NCI-H82 treated with DMSO at 0.1 percent for 48 hours (cell line): ENCODE data around the gene RNF217.
"Not testable (repeated sequence)": the region's sequence is repeated elsewhere in the genome, so short reads cannot be mapped to it uniquely, and the experiment has no call there.

Experiments used
- DNase-seq: peaks from one replicate; lab custom pipeline; 2025; ENCODE audit not compliant: unreplicated experiment; lab: John Stamatoyannopoulos, UW

Gene RNF217

DNA sequence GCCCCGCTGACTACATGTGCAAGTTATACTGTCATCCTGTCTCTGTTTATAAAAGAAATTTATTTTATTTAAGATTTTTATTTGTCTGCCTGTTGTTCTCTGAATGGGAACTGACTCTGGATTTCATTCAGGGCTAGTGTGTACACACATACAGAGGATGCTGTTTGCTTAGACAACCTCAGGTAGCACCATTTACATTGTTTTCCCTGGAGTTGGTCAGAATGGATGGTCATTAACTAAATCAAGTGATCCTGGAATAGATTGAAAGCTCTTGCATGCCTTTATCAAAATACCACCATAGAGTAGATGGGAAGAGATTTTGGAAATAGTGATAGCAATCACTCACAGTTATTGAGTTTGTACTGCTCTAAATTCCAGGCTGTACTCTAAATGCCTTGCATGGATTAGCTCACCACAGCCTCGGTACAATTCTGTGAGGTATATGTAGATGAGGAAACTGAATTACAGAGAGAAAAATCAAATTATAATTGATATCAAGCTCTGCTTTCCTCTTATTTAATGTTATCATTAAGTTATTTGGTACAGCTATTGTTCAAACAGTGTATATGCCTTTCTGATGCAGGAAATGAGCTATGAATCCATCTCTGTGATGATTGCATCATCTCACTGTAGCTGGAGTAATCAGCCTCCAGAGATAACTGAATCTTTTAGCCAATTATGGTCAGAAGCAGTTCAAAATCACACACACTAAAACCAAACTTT, 51.9 kb downstream of the RNF217 start:
- no peak for DNase-seq

DNA sequence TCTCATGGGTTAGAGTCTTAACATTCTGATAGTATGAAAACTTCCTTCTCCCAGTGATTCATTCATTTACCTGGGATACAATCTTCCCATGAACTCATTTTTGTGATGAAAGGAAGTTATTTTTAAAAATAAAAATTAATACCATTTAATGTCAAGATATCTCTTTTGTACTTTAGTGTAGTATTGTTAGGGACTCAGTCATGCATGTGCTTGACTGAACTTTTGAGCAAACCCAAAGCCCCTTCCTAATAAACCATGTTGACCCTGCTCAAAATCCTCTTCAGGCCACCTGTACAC, 52.4 kb downstream of the RNF217 start:
- DNase-seq = no peak

DNA sequence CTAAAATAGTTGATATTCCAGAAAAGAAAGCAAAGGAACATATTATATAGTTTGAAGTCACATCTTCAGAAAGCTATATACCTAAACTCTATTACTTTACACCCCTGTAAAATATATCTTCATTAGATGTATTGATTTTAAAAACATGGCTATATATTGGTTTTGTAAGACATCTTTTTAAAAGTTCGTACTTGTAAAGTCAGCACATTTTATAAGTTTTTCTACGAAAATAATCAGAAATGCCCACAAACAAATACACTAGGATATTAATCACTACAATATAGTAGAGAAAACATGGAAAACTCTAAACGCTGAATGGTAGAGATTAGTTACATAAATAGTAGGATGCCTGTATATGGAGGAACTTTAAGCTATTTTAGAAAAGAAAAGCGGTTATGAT, 52.9 kb downstream of the RNF217 start:
- DNase-seq = no peak

DNA sequence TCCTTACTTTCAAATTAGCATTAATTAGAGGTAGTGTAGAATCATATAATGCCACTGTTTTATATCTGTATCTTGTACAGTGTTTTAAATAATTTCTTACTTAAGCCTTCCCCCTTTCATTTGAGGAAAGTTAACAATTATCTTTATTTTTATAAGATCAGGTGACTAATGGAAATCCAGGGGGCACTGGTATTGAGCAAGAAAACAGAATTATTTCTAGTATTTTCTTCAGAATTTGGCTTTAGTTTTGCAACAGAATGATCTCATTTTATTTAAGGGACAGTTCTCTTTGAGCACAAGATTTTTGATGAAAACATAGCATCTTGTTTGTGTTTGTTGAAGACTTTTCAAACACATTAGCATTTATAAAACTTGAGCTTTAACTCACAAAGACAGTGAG, 55.9 kb downstream of the RNF217 start:
- no peak for DNase-seq

DNA sequence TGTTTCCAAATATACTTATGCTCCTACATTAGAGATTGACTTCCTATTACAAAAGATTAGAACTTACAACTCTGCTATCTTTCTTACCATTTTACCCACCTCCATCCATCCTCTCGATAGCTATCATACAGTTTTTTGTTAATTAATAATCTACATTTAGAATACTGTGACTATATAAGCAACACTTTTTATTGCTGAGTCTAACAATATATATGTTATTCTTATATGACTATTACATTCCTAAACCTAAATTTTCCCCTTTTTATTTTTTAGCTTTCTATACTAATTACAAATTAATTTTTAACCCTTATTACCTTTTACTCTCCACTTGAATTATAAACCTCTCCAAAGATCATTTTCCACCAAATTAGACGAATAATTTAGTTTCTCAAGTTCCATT, 57.0 kb downstream of the RNF217 start:
- no peak for DNase-seq

DNA sequence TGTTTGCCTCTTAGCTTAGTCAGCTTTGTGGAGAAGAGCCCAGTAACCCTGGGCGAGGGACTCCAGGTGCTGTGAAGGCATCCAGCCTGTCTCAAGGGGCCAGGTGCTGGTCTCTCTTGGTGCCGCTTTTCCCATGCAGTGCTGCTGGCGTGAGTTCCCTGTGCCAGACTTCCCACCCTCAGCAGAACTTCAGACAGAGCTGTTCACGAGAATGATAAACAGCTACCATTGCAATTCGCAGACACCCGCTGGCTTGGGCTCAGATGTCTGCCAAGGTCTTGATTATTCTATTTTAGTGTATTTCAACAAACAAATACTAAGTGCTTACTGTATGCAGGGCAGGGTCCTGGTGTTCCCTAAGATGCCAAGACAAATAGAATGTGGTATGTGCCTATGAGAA, 57.7 kb downstream of the RNF217 start:
- no peak for DNase-seq

DNA sequence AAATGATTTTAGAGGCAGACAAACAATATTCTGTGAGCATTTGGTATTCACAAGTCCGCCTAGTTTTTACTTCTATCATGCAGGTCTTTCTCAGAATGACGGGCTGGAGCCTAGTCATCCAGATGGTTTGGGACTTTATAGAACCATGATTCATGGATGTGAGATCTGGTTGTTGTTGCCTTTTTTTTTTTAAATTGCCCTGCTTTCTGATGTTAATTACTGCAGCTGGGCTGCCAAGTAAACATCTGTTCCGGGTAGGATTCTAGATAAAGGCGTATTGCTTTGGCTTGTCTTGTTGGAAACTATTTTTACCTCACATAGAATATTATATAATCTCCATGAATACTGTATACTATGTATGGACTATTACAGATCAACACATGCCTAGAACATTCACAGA, 58.1 kb downstream of the RNF217 start:
- no peak for DNase-seq

DNA sequence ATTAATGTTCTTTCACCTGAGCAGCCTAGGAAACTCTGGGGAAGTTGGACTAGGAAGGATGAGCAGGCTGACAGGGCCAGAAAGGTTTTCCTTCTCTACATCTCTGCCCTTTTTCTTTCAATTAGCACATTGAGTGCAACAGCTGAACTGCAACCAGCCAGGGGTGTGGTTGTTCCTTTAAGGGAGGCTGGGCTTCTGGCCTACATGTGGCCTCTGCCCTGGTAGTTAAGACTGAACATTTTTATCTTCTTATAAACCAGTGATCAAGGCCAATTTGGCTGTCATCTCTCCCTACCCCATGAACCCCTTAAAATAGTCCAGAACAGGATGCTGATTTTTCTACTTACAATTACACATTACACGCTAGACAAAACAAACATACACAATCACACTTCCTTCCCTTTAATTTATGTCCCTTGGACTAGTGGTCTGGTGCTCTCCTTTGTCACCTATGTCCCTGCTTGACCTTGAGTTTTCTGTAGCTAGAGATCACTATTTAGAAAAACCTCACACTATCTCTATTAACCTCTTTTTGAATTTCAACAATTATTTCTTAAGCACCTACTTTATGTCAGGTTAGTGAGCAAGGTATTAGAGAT, 60.3 kb downstream of the RNF217 start:
- DNase-seq = no peak

DNA sequence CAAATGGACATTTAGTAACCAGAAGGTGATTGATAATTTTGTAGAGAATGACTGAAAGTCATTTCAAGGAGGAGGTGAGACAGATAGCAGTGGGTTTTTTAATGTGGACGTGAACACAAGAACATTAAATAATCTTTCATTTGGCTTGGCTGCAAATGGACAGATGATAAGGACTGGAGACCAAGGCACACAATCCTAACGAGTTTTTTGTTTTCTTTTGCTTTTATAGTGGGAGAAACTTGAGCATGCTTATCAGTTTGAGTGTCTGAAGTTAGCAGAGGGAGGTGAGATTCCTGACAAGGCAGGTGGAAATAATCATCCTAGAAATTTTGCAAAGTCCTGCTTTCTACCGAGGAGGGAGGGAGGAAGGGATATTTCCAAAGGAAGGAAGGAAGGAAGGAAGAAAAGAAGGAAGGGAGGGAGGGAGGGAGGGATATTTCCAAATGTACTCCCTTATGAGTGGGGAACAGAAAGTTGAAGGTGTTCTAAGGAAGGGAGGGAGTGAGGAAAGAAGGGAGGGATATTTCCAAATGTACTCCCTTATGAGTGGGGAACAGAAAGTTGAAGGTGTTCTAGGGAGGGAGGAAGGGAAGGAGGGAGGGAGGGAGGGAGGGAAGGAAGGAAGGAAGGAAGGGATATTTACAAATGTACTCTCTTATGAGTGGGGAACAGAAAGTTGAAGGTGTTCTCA, 63.1 kb downstream of the RNF217 start:
- no peak for DNase-seq

DNA sequence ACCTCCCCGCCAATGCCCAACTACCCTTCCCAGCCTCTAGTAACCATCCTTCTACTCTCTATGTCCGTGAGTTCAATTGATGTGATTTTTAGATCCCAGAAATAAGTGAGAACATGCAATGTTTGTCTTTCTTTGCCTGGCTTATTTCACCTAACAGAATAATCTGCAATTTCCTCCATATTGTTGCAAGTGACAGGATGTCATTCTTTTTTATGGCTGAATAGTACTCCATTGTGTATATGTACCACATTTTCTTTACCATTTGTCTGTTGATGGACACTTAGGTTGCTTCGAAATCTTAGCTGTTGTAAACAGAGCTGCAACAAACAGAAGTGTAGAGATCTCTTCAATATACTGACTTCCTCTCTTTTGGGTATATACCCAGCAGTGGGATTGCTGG, 65.0 kb downstream of the RNF217 start:
- DNase-seq = no peak

DNA sequence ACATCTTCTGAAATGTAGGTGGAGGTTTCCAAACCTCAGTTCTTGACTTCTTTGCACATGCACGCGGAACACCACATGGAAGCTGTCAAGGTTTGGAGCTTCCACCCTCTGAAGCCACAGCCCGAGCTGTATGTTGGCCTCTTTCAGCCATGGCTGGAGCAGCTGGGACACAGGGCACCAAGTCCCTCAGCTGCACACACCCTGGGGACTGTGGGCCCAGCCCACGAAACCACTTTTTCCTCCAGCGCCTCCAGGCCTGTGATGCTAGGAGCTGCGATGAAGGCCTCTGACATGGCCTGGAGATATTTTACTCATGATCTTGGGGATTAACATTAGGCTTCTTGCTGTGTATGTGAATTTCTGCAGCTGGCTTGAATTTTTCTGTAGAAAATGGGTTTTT, 68.7 kb downstream of the RNF217 start:
- no peak for DNase-seq

DNA sequence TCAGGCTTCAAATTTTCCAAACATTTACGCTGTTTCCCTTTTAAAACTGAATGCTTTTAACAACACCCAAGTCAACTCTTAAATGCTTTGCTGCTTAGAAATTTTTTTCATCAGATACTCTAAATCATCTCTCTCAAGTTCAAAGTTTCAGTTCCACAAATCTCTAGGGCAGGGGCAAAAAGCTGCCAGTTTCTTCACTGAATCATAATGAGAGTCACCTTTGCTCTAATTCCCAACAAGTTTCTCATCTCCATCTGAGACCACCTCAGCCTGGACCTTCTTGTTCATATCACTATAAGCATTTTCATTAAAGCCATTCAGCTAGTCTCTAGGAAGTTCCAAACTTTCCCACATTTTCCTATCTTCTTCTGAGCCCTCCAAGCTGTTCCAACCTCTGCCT, 69.1 kb downstream of the RNF217 start:
- DNase-seq = no peak

DNA sequence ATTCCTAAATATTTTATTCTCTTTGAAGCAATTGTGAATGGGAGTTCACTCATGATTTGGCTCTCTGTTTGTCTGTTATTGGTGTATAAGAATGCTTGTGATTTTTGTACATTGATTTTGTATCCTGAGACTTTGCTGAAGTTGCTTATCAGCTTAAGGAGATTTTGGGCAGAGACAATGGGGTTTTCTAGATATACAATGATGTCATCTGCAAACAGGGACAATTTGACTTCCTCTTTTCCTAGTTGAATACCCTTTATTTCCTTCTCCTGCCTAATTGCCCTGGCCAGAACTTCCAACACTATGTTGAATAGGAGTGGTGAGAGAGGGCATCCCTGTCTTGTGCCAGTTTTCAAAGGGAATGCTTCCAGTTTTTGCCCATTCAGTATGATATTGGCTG, 72.7 kb downstream of the RNF217 start:
- not testable (repeated sequence) for DNase-seq

DNA sequence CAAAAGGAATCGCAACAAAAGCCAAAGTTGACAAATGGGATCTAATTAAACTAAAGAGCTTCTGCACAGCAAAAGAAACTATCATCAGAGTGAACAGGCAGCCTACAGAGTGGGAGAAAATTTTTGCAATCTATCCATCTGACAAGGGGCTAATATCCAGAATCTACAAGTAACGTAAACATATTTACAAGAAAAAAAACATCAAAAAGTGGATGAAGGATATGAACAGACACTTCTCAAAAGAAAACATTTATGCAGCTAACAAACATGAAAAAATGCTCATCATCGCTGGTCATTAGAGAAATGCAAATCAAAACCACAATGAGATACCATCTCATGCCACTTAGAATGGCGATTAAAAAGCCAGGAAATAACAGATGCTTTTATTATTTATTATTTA, 74.2 kb downstream of the RNF217 start:
- DNase-seq = not testable (repeated sequence)

DNA sequence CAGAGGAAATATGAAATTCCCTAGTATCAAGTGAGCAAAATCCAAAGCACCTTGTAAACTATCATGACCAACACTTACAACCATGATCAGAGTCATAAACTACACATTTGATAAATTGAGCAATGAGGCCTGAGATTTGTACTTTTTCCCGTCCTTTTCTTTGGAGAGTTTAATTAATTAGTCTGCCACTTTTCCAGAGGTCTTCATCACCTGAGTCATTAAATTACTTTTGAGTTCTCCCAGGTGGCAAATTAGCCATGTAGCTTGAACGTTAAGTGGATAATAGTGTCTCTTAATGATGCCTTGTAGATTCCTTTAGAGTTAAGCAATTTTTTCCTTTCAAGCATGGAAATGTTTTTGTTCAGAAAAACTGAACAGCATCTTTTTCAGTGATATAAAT, 75.6 kb downstream of the RNF217 start:
- DNase-seq = no peak

DNA sequence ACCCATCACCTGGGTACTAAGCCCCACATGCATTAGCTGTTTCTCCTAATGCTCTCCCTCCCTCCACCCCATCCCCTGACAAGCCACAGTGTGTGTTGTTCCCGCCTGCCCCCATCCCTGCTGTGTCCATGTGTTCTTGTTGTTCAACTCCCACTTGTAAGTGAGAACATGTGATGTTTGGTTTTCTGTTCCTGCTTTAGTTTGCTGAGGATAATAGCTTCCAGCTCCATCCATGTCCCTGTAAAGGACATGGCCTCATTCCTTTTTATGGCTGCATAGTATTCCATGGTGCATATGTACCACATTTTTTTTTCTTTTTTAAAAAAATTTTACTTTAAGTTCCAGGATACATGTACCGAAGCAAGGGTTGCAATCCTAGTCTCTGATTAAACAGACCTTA, 76.7 kb downstream of the RNF217 start:
- DNase-seq = no peak

DNA sequence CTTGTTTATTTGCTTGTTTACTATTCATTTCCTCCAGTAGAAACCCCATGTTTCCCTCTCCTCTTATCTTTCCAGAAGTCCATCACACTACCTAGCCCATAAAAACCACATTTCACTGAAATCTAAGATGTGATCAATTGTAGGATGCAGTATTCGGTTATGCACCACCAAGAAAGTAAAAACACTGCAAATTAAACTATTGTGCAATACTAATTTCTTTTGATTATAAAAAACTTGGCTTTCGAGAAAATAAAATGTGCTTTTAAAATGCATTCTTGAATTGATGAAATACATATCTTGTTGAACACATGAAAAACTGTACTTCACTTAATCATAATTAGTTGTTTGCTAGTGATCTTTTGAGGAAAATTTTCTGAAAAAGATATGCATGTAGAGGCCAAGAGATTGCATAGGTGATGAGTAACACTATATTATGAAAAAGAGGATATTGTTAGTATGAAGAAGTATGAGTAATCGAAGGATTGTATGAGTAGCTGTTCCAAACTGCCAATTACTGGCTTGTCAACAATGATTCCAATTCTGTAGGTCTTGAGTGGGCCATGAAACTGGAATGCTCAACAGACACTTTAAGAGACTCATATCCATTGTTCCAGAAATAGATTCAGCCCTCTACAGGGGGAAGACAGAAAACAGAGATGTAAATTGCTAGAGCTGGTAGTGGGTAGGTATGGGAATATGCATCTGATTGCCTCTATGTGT, 79.7 kb downstream of the RNF217 start:
- DNase-seq = no peak

DNA sequence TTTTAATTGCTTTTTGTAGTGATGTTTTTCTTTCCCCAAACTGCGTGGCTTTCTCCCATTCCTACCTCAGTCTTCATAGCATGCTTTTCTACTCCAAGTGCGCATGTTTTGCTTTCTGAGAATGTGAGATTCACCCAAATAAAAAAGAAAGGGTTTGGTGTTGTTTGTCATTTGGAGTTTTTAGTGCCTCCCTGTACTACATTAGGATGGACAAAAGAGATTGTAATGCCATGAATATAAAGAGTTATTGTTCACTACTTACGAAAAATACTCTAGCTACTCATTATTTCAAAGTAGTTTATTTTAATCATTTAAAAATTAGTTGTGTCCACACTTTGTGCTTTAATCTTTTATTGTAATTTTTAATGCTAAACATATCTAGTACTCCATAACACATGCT, 81.8 kb downstream of the RNF217 start:
- DNase-seq = no peak

DNA sequence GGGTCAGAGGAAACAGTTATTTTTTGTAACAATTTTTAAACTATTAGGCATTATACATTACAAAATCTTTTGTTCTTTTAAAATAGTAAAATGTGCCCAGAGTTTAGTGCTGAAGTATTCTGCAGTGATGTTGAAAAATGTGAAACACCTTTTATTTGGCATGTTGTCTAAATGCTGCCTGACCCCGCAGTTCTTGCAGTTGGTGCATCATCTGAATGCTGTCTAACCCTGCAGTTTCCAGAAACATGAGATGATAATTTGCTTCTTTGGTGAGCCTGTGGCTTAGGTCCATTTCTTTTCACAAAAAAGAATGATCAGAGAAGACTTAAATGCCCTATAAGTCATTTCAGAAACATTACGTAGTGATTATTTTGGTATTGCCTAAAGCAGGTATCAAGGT, 82.4 kb downstream of the RNF217 start:
- no peak for DNase-seq

DNA sequence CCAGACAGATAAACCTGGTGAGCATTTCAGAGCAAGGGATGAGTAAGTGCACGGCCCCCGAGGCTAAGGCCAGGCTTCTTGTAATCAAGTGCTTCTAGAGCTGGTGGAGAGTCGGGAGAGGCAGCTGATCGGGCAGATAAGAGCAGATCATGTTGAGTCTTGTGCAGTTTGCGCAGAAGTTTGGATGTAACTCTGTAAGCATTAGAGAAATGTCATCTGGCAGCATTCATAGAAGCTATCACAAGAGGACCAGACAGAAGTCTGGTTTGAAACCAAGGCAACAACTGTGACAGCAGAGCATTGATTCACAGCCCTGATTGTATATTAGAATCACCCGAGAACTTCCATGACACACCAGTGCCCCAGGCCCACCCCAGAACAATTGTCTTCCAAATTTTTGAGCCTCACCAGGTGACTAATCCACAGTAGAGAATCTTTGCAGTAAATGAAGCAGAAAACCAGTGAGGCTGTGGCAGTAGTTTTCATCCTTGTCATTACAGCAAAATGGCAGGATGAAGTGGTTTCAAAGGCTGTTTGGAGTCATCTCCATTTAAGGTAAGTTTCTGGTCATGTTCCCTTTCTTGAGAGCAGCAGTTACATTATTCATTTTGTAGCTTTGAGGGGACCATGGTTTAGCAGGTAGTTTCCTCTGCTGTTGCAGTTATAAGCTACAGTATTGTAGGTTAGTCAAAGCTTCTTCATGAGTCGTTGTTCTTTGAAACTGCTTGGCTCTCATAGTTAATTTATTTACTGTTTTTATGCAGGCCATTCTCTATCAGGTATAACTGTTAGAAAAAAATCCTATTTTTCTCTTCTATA, 84.1 kb downstream of the RNF217 start:
- DNase-seq = no peak

DNA sequence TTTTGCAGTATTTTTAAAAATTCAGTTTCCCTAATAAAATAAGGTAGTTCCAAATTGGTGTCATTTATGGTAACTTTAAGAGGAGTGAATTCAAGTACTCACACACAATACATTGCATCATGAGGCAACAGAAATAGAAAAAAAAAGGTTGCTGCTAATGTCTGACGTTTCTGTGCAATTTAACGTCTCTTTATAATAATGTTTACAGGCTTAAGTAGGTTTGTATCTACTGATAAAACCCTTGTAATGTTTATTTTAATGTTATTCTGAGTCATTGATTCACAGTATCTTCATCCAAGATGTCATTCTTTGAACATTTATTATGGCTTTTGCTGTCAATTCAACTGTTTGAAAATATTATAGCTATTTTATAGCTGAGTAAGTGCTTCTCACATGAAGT, 86.0 kb downstream of the RNF217 start:
- DNase-seq = no peak
